ENCODE measurements around the gene BMPR2. TPM values are rescaled to one million over a fixed set of nuclear protein-coding genes. Genes with fewer than 3 reads are reported as not detected.
"Not testable (repeated sequence)": the region's sequence is repeated elsewhere in the genome, so short reads cannot be mapped to it uniquely, and the experiment has no call there.

BMPR2 gene
- total and polyA plus RNA-seq, 7 donors = 2.5 to 74.9 (median 49.9) TPM

GRCh38 chr2:202521470-202521869 lies 145.3 kb downstream of the BMPR2 start:
- no peaks in the 10 kb centered on the region for H3K9me3 ChIP-seq
- H3K4me3 ChIP-seq = no peak overlapping the region
- DNase-seq = no peak
- H3K36me3 ChIP-seq = peaks cover 0 to 73% (median 33%) of the 10 kb centered on the region in 4 donors
- intact Hi-C loops (cut with DNase I) = no loop called here
- no peak overlapping the region for H3K27ac ChIP-seq
- H3K27me3 ChIP-seq = no peaks in the 10 kb centered on the region
- TF ChIP-seq POLR2A (IDR thresholded peaks at IDR 0.05) = no peak
- TF ChIP-seq, protein P1, sequence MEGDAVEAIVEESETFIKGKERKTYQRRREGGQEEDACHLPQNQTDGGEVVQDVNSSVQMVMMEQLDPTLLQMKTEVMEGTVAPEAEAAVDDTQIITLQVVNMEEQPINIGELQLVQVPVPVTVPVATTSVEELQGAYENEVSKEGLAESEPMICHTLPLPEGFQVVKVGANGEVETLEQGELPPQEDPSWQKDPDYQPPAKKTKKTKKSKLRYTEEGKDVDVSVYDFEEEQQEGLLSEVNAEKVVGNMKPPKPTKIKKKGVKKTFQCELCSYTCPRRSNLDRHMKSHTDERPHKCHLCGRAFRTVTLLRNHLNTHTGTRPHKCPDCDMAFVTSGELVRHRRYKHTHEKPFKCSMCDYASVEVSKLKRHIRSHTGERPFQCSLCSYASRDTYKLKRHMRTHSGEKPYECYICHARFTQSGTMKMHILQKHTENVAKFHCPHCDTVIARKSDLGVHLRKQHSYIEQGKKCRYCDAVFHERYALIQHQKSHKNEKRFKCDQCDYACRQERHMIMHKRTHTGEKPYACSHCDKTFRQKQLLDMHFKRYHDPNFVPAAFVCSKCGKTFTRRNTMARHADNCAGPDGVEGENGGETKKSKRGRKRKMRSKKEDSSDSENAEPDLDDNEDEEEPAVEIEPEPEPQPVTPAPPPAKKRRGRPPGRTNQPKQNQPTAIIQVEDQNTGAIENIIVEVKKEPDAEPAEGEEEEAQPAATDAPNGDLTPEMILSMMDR (IDR thresholded peaks at IDR 0.05) = no peak
- TF ChIP-seq POLR2AphosphoS5 (IDR thresholded peaks at IDR 0.05) = no peak
- no peak for TF ChIP-seq EP300 (IDR thresholded peaks at IDR 0.05)
- H3K4me1 ChIP-seq = no peaks in the 10 kb centered on the region

DNA sequence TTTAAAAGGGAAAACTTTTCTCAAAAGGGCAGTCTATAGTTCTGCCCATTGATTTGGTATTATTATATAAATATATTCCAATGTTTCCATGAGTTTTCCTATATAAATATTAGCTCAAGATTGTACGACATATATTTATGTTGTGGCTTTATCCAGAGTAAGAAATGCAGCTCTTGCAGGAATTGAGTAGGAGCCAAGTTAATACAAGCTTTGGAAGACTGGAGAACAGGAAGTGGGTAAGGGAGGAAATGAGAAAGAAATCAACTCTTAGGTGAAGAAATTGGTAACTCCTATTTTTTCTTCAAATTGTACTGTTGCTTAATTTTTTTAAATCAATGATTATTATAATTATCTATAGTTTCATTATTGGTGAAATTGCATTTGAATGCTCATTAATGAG lies 153.3 kb downstream of the BMPR2 start:
- no peak overlapping the region for H3K4me3 ChIP-seq
- H3K36me3 ChIP-seq = peaks cover 0 to 47% (median 4%) of the 10 kb centered on the region in 4 donors
- H3K9me3 ChIP-seq = no peaks in the 10 kb centered on the region
- no peak overlapping the region for H3K27ac ChIP-seq
- H3K27me3 ChIP-seq = no peaks in the 10 kb centered on the region
- 40 to 48% methylated on average over 1 of the region's 1 CpG for WGBS, 2 donors
- intact Hi-C loops (cut with DNase I) = no loop called here
- H3K4me1 ChIP-seq = no peaks in the 10 kb centered on the region
- no peak for TF ChIP-seq EP300 (IDR thresholded peaks at IDR 0.05)
- TF ChIP-seq, protein P1 (IDR thresholded peaks at IDR 0.05) = no peak
- no peak for TF ChIP-seq POLR2AphosphoS5 (IDR thresholded peaks at IDR 0.05)
- TF ChIP-seq POLR2A (IDR thresholded peaks at IDR 0.05) = no peak
- DNase-seq = no peak

- 31 to 42% methylated on average over 1 of the region's 1 CpG for WGBS, 2 donors
- Histone ChIP-seq H3K36me3 (peaks cover 0 to 41% (median 3%) of the 10 kb centered on the region in 4 donors), H3K4me3 (no peak overlapping the region), H3K4me1 (no peaks in the 10 kb centered on the region), H3K27me3 (no peaks in the 10 kb centered on the region), H3K27ac (no peak overlapping the region), H3K9me3 (no peaks in the 10 kb centered on the region)
- intact Hi-C loops (cut with DNase I) = no loop called here
- TF ChIP-seq POLR2A (IDR thresholded peaks at IDR 0.05) (no peak), EP300 (IDR thresholded peaks at IDR 0.05) (no peak), POLR2AphosphoS5 (IDR thresholded peaks at IDR 0.05) (no peak)
- TF ChIP-seq, protein P1 (IDR thresholded peaks at IDR 0.05) = no peak
- DNase-seq = no peak
Measured at GRCh38 chr2:202530038-202530437, 153.9 kb downstream of the BMPR2 start.

GRCh38 chr2:202535290-202535689 lies 159.2 kb downstream of the BMPR2 start:
- DNase-seq; intact Hi-C loops (cut with DNase I); H3K27me3 ChIP-seq; H3K4me3 ChIP-seq; H3K27ac ChIP-seq; H3K9me3 ChIP-seq; H3K4me1 ChIP-seq: not testable (repeated sequence)
- WGBS, 2 donors = 94 to 97% methylated on average over 17 to 22 of the region's 30 CpGs
- peaks cover 0 to 35% (median 3%) of the 10 kb centered on the region in 4 donors for H3K36me3 ChIP-seq

DNA sequence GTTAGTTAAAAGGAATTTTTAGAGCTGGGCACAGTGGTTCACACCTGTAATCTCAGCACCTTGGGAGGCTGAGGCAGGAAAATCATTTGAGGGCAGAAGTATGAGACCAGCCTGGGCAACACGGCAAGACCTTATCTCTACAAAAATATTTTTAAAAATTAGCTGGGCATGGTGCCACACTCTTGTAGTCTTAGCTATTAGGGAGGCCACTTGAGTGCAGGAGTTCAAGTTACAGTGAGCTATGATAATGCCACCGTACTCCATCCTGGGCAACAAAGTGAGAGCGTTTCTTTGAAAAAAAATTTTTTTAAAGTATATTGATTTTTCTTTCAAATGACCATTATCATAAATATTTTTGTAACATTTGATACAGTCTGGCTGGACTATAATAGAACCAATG lies 165.0 kb downstream of the BMPR2 start:
- H3K27ac ChIP-seq = no peak overlapping the region

More for the DNA sequence above, 165.0 kb downstream of the BMPR2 start:
- Histone ChIP-seq H3K27me3 (no peaks in the 10 kb centered on the region), H3K4me3 (no peak overlapping the region), H3K4me1 (peaks cover 0 to 19% (median 14%) of the 10 kb centered on the region in 4 donors), H3K9me3 (no peaks in the 10 kb centered on the region), H3K36me3 (no peaks in the 10 kb centered on the region)
- TF ChIP-seq POLR2A (IDR thresholded peaks at IDR 0.05) (no peak), EP300 (IDR thresholded peaks at IDR 0.05) (no peak), POLR2AphosphoS5 (IDR thresholded peaks at IDR 0.05) (no peak)
- TF ChIP-seq, protein P1 (IDR thresholded peaks at IDR 0.05) = no peak
- DNase-seq = no peak
- intact Hi-C loops (cut with DNase I) = loop anchor here (2.0 kb wide), 1 partner anchor 164 kb away; the partner anchor contains the start of gene BMPR2
- 89 to 91% methylated on average over 3 of the region's 3 CpGs for WGBS, 2 donors

Data from sigmoid colon (tissue), 7 donors.